Measurements from ENCODE around the gene RNASE13.
"Not testable (repeated sequence)": the region's sequence is repeated elsewhere in the genome, so short reads cannot be mapped to it uniquely, and the experiment has no call there.

The RNASE13 gene

GRCh38 chr14:21023817-21024584, 10.6 kb downstream of the RNASE13 start:
- in situ Hi-C loops (cut with MboI; ENCODE audit: low sequenced_read_pairs) = no loop called here

- in situ Hi-C loops (cut with MboI; ENCODE audit: low sequenced_read_pairs) = no loop called here
Measured at GRCh38 chr14:21023174-21023573, 11.4 kb downstream of the RNASE13 start.

- in situ Hi-C loops (cut with MboI; ENCODE audit: low sequenced_read_pairs) = no loop called here
Measured at GRCh38 chr14:21022686-21023085, 11.9 kb downstream of the RNASE13 start.

DNA sequence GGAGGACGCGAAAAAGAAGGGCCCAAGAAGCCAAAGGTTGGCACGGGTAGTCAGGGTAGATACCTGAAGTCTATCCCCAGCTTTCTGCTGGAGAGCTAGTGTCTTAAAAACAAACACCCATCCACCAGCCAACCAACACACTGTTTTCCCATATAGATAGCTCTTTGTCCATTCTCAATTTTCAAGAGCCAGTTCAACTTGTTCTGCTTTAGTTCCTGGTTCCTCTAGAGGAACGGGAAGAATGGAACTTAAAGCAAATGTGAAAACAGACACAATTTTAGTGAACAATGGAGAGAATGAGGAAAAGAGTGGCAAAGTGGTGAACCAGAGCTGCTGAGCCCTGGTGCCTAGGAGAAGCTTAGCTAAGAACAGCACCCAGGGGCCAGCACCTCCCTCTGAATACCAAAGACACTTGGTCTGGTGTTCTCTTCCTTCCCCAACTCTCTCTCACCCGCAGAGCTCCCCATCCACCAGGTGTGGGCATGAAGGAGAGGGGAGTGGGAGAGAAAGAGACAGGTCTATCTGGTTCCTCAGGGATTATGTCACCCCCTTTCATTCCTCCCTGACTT, 13.5 kb downstream of the RNASE13 start:
- in situ Hi-C loops (cut with MboI; ENCODE audit: low sequenced_read_pairs) = no loop called here

DNA sequence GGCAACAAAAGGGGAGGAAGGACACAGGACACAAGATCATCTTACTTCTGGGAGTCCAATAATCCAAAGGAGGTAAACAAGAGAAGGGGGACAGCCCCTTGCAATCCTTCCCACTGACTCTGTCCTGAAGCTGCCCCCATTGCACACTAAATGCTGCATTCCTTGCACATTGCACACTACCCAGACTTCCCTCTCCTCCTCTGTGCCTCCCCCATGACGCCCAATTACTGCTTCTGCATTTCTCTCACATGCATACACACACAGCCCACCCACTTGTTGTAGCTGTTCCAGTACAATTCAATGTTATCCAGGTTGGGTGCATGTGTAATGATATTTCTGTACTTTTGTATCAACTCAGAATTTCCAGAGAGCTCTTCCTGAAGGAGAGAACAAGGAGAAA, 15.2 kb downstream of the RNASE13 start:
- in situ Hi-C loops (cut with MboI; ENCODE audit: low sequenced_read_pairs) = no loop called here

GRCh38 chr14:21018781-21019180, 15.8 kb downstream of the RNASE13 start:
- in situ Hi-C loops (cut with MboI; ENCODE audit: low sequenced_read_pairs) = no loop called here

GRCh38 chr14:21018286-21018685, 16.3 kb downstream of the RNASE13 start:
- in situ Hi-C loops (cut with MboI; ENCODE audit: low sequenced_read_pairs) = no loop called here

DNA sequence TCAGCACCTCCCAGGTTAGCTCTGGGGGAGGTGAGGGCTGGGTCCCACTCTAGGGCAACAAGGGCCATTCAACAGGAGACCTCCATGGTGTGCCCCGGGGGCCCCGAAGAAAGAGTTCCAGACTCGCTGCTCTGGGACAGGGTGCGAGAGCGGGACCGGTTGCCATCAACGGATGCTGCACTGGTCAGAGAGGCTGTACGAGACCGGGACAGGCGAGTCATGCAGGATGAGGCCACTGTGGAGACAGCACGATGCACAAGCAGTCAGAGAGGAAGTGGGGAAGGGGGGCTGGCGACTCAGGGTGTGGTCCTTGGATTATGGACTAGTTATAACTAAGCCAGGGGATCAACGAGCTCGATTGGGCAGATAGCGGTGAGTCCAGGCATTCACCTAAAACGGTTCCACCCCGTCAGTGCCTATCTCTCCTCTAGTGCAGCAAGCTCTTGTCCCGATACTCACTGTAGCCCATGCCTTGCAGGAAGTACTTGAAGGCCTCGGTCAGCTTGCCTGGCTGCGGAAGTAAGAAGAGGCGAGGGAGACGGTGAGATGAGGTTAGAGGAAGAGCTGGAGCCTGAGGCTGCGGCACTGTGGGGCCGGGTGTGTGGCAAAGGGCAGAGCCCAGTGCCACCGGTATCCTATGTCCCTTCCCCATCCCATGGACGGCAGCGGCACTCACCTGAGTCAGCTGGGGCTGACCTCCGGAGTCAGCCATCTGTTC, 16.9 kb downstream of the RNASE13 start:
- in situ Hi-C loops (cut with MboI; ENCODE audit: low sequenced_read_pairs) = no loop called here

- in situ Hi-C loops (cut with MboI; ENCODE audit: low sequenced_read_pairs) = no loop called here
Measured at GRCh38 chr14:21016413-21017190, 18.0 kb downstream of the RNASE13 start.

- in situ Hi-C loops (cut with MboI; ENCODE audit: low sequenced_read_pairs) = no loop called here
Measured at GRCh38 chr14:21015312-21015711, 19.3 kb downstream of the RNASE13 start.

- in situ Hi-C loops (cut with MboI; ENCODE audit: low sequenced_read_pairs) = no loop called here
Measured at GRCh38 chr14:21014761-21015190, 19.8 kb downstream of the RNASE13 start.

- in situ Hi-C loops (cut with MboI; ENCODE audit: low sequenced_read_pairs) = no loop called here
Measured at GRCh38 chr14:21011136-21011535, 23.5 kb downstream of the RNASE13 start.

- in situ Hi-C loops (cut with MboI; ENCODE audit: low sequenced_read_pairs) = not testable (repeated sequence)
Measured at GRCh38 chr14:21009721-21010120, 24.9 kb downstream of the RNASE13 start.

- in situ Hi-C loops (cut with MboI; ENCODE audit: low sequenced_read_pairs) = no loop called here
Measured at GRCh38 chr14:21003788-21004346, 30.7 kb downstream of the RNASE13 start.

GRCh38 chr14:21001218-21001617, 33.4 kb downstream of the RNASE13 start:
- in situ Hi-C loops (cut with MboI; ENCODE audit: low sequenced_read_pairs) = no loop called here

DNA sequence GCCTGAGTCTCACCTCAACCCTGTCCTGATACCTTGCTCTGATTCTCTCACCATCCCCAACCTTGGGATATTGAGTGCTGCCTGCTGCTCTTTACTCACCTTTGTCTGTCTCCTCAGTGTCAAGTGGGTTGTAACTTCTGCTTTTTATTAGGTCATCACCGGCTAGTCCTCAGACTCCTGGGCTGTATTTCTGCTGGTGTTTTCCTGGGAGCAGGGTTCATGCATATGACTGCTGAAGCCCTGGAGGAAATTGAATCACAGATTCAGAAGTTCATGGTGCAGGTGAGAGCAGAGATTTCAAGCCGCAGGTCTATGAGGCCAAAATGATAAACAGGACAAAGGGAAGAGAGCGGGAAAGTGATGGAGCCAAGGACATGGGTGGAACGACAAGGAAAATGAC, 35.0 kb downstream of the RNASE13 start:
- in situ Hi-C loops (cut with MboI; ENCODE audit: low sequenced_read_pairs) = no loop called here

GRCh38 chr14:20998674-20999366, 35.8 kb downstream of the RNASE13 start, which contains the start of gene SLC39A2:
SLC39A2 (plus strand) TSS chr14:20999293; CDS start chr14:20999447, 154 bp downstream.
- in situ Hi-C loops (cut with MboI; ENCODE audit: low sequenced_read_pairs) = no loop called here

- in situ Hi-C loops (cut with MboI; ENCODE audit: low sequenced_read_pairs) = no loop called here
Measured at GRCh38 chr14:20998139-20998538, 36.5 kb downstream of the RNASE13 start.

GRCh38 chr14:20997564-20997963, 37.0 kb downstream of the RNASE13 start:
- in situ Hi-C loops (cut with MboI; ENCODE audit: low sequenced_read_pairs) = no loop called here

- in situ Hi-C loops (cut with MboI; ENCODE audit: low sequenced_read_pairs) = no loop called here
Measured at GRCh38 chr14:20997115-20997514, 37.5 kb downstream of the RNASE13 start.
